Neural cell (in vitro differentiated cells): ENCODE measurements around the gene LARGE1. TPM values are rescaled to one million over a fixed set of nuclear protein-coding genes. Genes with fewer than 3 reads are reported as not detected.

Source experiments
- H2AFZ ChIP-seq: fragments of 200-600, 300-800 bp; sonication (generic), shearing (Covaris generic); 2 replicates; pipeline ENCODE4 v1.6.0; 2014; ENCODE audit warnings: low read depth, mild to moderate bottlenecking, antibody characterized with exemption, low read length, moderate library complexity
- H3F3A ChIP-seq: fragments of 200-600 bp; shearing (Covaris generic); 2 replicates; pipeline ENCODE4 v1.6.1; 2016; ENCODE audit warnings: mild to moderate bottlenecking, moderate library complexity, mixed read lengths, antibody characterized with exemption, low read length; ENCODE audit not compliant: insufficient read depth, poor library complexity, severe bottlenecking
- H3K27ac ChIP-seq: fragments of 200-600, 300-800 bp; sonication (generic), shearing (Covaris generic); 2 replicates; pipeline ENCODE4 v1.5.1; 2014; ENCODE audit warnings: mild to moderate bottlenecking, low read length, moderate library complexity
- H3K27me3 ChIP-seq: fragments of 300-800, 200-600 bp; sonication (generic), shearing (Covaris generic); 2 replicates; pipeline ENCODE4 v1.6.0; 2014; ENCODE audit warnings: mild to moderate bottlenecking, low read depth, low read length, moderate library complexity; ENCODE audit not compliant: insufficient read depth
- H3K36me3 ChIP-seq: fragments of 300-800, 200-600 bp; sonication (generic), shearing (Covaris generic); 2 replicates; pipeline ENCODE4 v1.5.1; 2014; ENCODE audit warnings: mild to moderate bottlenecking, antibody characterized with exemption, low read length, moderate library complexity; ENCODE audit not compliant: insufficient read depth
- H3K4me2 ChIP-seq: fragments of 300-800, 200-600 bp; sonication (generic), shearing (Covaris generic); 2 replicates; pipeline ENCODE4 v1.6.0; 2014; ENCODE audit warnings: mild to moderate bottlenecking, low read length
- H3K4me3 ChIP-seq: fragments of 300-800, 200-600 bp; sonication (generic), shearing (Covaris generic); 2 replicates; pipeline ENCODE4 v1.5.1; 2014; ENCODE audit warnings: mild to moderate bottlenecking, low read length, moderate library complexity
- H3K79me2 ChIP-seq: fragments of 200-600 bp; shearing (Covaris generic); replicated peaks from 2 replicates; pipeline ENCODE4 v1.6.0; 2014; ENCODE audit warnings: mild to moderate bottlenecking, low read length, moderate library complexity; ENCODE audit not compliant: insufficient read depth
- H3K9ac ChIP-seq: fragments of 300-800, 200-600 bp; sonication (generic), shearing (Covaris generic); 2 replicates; pipeline ENCODE4 v1.6.1; 2016; ENCODE audit warnings: mild to moderate bottlenecking, low read length, mixed read lengths
- H3K9me2 ChIP-seq: fragments of 200-600 bp; shearing (Covaris generic); 2 replicates; pipeline ENCODE4 v1.6.1; 2016; ENCODE audit warnings: mild to moderate bottlenecking, low read length, mixed read lengths; ENCODE audit not compliant: insufficient read depth
- H3K9me3 ChIP-seq: fragments of 200-600, 300-800 bp; sonication (generic), shearing (Covaris generic); 2 replicates; pipeline ENCODE4 v1.6.1; 2016; ENCODE audit warnings: mild to moderate bottlenecking, mixed run types, low read length, moderate library complexity, mixed read lengths
- H4K20me1 ChIP-seq: fragments of 200-600 bp; shearing (Covaris generic); 2 replicates; pipeline ENCODE4 v1.6.1; 2016; ENCODE audit warnings: mild to moderate bottlenecking, mixed run types; ENCODE audit not compliant: insufficient read depth
- CTCF ChIP-seq: fragments of 450-650 bp; IDR thresholded peaks from 2 replicates; pipeline ENCODE4 v1.5.1; 2014; ENCODE audit warnings: antibody characterized with exemption, mild to moderate bottlenecking, moderate library complexity; ENCODE audit not compliant: poor library complexity, severe bottlenecking
- EP300 ChIP-seq: fragments of 450-650 bp; conservative IDR thresholded peaks from 2 replicates; pipeline ENCODE4 v1.6.1; 2014; ENCODE audit warnings: antibody characterized with exemption, mild to moderate bottlenecking, moderate library complexity; ENCODE audit not compliant: poor library complexity, severe bottlenecking
- EZH2 ChIP-seq: fragments of 200-600, 300-800 bp; shearing (Covaris generic), sonication (generic); IDR thresholded peaks from 2 replicates; pipeline ENCODE4 v1.6.1; 2014; ENCODE audit warnings: antibody characterized with exemption, low read length, borderline replicate concordance, mild to moderate bottlenecking; ENCODE audit not compliant: insufficient read depth, poor library complexity, severe bottlenecking
- MXI1 ChIP-seq: fragments of 450-650 bp; conservative IDR thresholded peaks from 2 replicates; pipeline ENCODE4 v1.6.1; 2014; ENCODE audit warnings: antibody characterized with exemption, mild to moderate bottlenecking; ENCODE audit not compliant: poor library complexity, severe bottlenecking
- POLR2AphosphoS5 ChIP-seq: IDR thresholded peaks from 2 replicates; pipeline ENCODE4 v1.6.1; 2012
- RAD21 ChIP-seq: fragments of 450-650 bp; conservative IDR thresholded peaks from 2 replicates; pipeline ENCODE4 v1.6.1; 2014; ENCODE audit warnings: antibody characterized with exemption, mild to moderate bottlenecking, moderate library complexity
- REST ChIP-seq: IDR thresholded peaks from 2 replicates; pipeline ENCODE4 v1.6.1; 2012; ENCODE audit warnings: borderline replicate concordance
- SMC3 ChIP-seq: fragments of 450-650 bp; conservative IDR thresholded peaks from 2 replicates; pipeline ENCODE4 v1.6.1; 2014; ENCODE audit warnings: antibody characterized with exemption, mild to moderate bottlenecking, moderate library complexity; ENCODE audit not compliant: poor library complexity
- TAF1 ChIP-seq: IDR thresholded peaks from 2 replicates; pipeline ENCODE4 v1.6.1; 2012; ENCODE audit warnings: low read depth
- polyA plus RNA-seq: library from polyadenylated mRNA; depleted of rRNA; stranded (reverse); fragments of >200 nt; gene quantifications from 2 replicates; pipeline ENCODE4 v1.2.3, GENCODE V29; 2014

LARGE1 gene
- polyA plus RNA-seq, 1 donor from 2014 or later: 27.5 TPM

- Histone ChIP-seq H3K27me3 (no peaks in the 10 kb centered on the region), H3K79me2 (no peaks in the 10 kb centered on the region), H3K9ac (no peak overlapping the region), H3K36me3 (no peaks in the 10 kb centered on the region), H3K27ac (no peak overlapping the region), H3K4me3 (no peak overlapping the region), H3K9me3 (no peaks in the 10 kb centered on the region), H4K20me1 (no peaks in the 10 kb centered on the region), H3K9me2 (no peaks in the 10 kb centered on the region), H3K4me2 (no peak overlapping the region), H3F3A (no peaks in the 10 kb centered on the region), H2AFZ (no peak overlapping the region)
- TF ChIP-seq SMC3 (no peak), EZH2 (no peak), EP300 (no peak), CTCF (no peak), POLR2AphosphoS5 (no peak), REST (no peak), MXI1 (no peak), TAF1 (no peak)
Measured at GRCh38 chr22:33776491-33776890, 143.8 kb downstream of the LARGE1 start.

- Histone ChIP-seq H4K20me1 (no peaks in the 10 kb centered on the region), H3K36me3 (no peaks in the 10 kb centered on the region), H3F3A (no peaks in the 10 kb centered on the region), H2AFZ (no peak overlapping the region), H3K27me3 (no peaks in the 10 kb centered on the region), H3K79me2 (no peaks in the 10 kb centered on the region), H3K27ac (no peak overlapping the region), H3K4me3 (no peak overlapping the region), H3K9me3 (no peaks in the 10 kb centered on the region), H3K9me2 (no peaks in the 10 kb centered on the region), H3K4me2 (no peak overlapping the region), H3K9ac (no peak overlapping the region)
- no peak for TF ChIP-seq TAF1
- no peak for TF ChIP-seq EP300
- no peak for TF ChIP-seq RAD21
- TF ChIP-seq REST: no peak
- TF ChIP-seq CTCF: no peak
- no peak for TF ChIP-seq POLR2AphosphoS5
- TF ChIP-seq EZH2: no peak
- no peak for TF ChIP-seq SMC3
- TF ChIP-seq MXI1: no peak
Measured at GRCh38 chr22:33774781-33775180, 145.5 kb downstream of the LARGE1 start.
